K562 treated with DMSO at 1 percent for 4 hours (cell line): ENCODE results near the gene TMEM225B. TPM values are rescaled to one million over a fixed set of nuclear protein-coding genes. Genes with fewer than 3 reads are reported as not detected.

ENCODE experiments used
- total RNA-seq: library from RNA; unstranded; fragments of 300-600 nt; gene quantifications from 2 replicates; pipeline ENCODE4 v1.2.3, GENCODE V29; 2022; ENCODE audit not compliant: insufficient read depth

TMEM225B gene
- total RNA-seq, result not detected in 2 replicates

GRCh38 chr7:99597762-99598501 is at the start of gene TMEM225B:
TSS of gene TMEM225B (plus strand) at chr7:99598267. CDS start at chr7:99604389, 6,122 bp downstream.

GRCh38 chr7:99551767-99552463 is 46.2 kb upstream of the TMEM225B start, which contains the start of gene FAM200A:
TSS of gene FAM200A (minus strand) at chr7:99552114. CDS start at chr7:99548407, 3,707 bp downstream.

GRCh38 chr7:99558306-99559174 is 39.5 kb upstream of the TMEM225B start, which contains the start of gene ZNF655:
TSS of gene ZNF655 (plus strand) at chr7:99558642. CDS start at chr7:99560560, 1,918 bp downstream.

GRCh38 chr7:99616359-99617191 is 18.5 kb downstream of the TMEM225B start, which contains the start of gene ZSCAN25:
TSS of gene ZSCAN25 (plus strand) at chr7:99616946. CDS start at chr7:99619607, 2,661 bp downstream.

Other genes starting within 250 kb of the TMEM225B start
- 694 and 695 TPM in 2 replicates for gene ARPC1B, start 223.5 kb upstream of the TMEM225B start, total RNA-seq
- gene PDAP1, start 189.7 kb upstream of the TMEM225B start, total RNA-seq, result 150 and 157 TPM in 2 replicates
- 247 and 258 TPM in 2 replicates for gene BUD31, start 189.3 kb upstream of the TMEM225B start, total RNA-seq
- 11.9 TPM in 2 replicates for gene PTCD1, start 159.5 kb upstream of the TMEM225B start, total RNA-seq
- 65.7 and 79.4 TPM in 2 replicates for gene CPSF4, start 159.3 kb upstream of the TMEM225B start, total RNA-seq
- 1,122 and 1,257 TPM in 2 replicates for gene ATP5MF, start 132.1 kb upstream of the TMEM225B start, total RNA-seq
- gene ZNF789, start 125.4 kb upstream of the TMEM225B start, total RNA-seq, result 11.5 and 14.3 TPM in 2 replicates
- gene ZNF394, start 98.0 kb upstream of the TMEM225B start, total RNA-seq, result 24.1 and 26.5 TPM in 2 replicates
- gene ZKSCAN5, start 93.6 kb upstream of the TMEM225B start, total RNA-seq, result 13.7 and 14.3 TPM in 2 replicates
- 5.7 and 5.8 TPM in 2 replicates for gene FAM200A, start 46.2 kb upstream of the TMEM225B start, total RNA-seq
- gene ZNF655, start 39.6 kb upstream of the TMEM225B start, total RNA-seq, result 56.3 and 64.4 TPM in 2 replicates
- gene ZSCAN25, start 18.7 kb downstream of the TMEM225B start, total RNA-seq, result 8.7 and 9.4 TPM in 2 replicates
- 2.3 and 4.0 TPM in 2 replicates for gene CYP3A5, start 81.7 kb downstream of the TMEM225B start, total RNA-seq
- gene CYP3A7, start 136.9 kb downstream of the TMEM225B start, total RNA-seq, result not detected in 2 replicates
- not detected in 2 replicates for gene CYP3A4, start 185.9 kb downstream of the TMEM225B start, total RNA-seq
- not detected in 2 replicates for gene CYP3A43, start 229.7 kb downstream of the TMEM225B start, total RNA-seq